ENCODE measurements around the gene CMSS1.

DNA sequence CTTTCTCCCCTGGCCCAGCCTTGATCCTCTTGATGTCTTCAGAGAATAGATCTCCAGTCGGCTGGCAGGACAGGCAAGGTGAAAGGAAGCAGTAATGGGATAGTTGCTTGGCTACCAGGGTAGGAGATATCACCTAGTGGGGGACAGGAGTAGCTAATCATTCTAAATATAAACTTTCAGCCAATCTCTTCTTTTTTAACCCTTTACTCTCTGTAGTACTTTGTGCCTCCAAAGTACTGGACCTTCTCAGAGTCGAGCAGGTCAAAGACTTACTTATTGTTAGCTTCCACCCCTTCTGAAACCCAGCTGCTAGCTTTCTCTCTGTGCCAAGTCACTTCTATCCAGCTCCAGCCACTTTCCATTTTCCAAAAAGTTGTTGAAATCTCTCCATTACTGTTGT, 340.0 kb downstream of the CMSS1 start:
- TF ChIP-seq, protein P1, sequence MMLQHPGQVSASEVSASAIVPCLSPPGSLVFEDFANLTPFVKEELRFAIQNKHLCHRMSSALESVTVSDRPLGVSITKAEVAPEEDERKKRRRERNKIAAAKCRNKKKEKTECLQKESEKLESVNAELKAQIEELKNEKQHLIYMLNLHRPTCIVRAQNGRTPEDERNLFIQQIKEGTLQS (IDR thresholded peaks at IDR 0.05), result no peak
- TF ChIP-seq EGR1 (IDR thresholded peaks at IDR 0.05; ENCODE audit: low read depth in 2 of 2), result no peak
- TF ChIP-seq, protein P2, sequence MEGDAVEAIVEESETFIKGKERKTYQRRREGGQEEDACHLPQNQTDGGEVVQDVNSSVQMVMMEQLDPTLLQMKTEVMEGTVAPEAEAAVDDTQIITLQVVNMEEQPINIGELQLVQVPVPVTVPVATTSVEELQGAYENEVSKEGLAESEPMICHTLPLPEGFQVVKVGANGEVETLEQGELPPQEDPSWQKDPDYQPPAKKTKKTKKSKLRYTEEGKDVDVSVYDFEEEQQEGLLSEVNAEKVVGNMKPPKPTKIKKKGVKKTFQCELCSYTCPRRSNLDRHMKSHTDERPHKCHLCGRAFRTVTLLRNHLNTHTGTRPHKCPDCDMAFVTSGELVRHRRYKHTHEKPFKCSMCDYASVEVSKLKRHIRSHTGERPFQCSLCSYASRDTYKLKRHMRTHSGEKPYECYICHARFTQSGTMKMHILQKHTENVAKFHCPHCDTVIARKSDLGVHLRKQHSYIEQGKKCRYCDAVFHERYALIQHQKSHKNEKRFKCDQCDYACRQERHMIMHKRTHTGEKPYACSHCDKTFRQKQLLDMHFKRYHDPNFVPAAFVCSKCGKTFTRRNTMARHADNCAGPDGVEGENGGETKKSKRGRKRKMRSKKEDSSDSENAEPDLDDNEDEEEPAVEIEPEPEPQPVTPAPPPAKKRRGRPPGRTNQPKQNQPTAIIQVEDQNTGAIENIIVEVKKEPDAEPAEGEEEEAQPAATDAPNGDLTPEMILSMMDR (IDR thresholded peaks at IDR 0.05; ENCODE audit: low read depth, low read length, missing input control), result no peak
- TF ChIP-seq HNF4A (conservative IDR thresholded peaks at IDR 0.05), result no peak
